Activated CD4-positive, CD25-positive, alpha-beta regulatory T cell treated with anti-CD3 and anti-CD28 coated beads, Interleukin-2, amount 50 U/mL, for 72 hours (primary cell): ENCODE data around the gene SV2C.

Experiments
- DNase-seq: peaks from one replicate; pipeline ENCODE4 v3.0.0; 2021

SV2C gene

GRCh38 chr5:76165711-76166374 lies 82.7 kb downstream of the SV2C start:
- no peak for DNase-seq

- no peak for DNase-seq
These were observed 83.8 kb downstream of the SV2C start for GRCh38 chr5:76166886-76167576.

GRCh38 chr5:76169146-76169905 lies 86.1 kb downstream of the SV2C start:
- no peak for DNase-seq

GRCh38 chr5:76174101-76174500 lies 90.9 kb downstream of the SV2C start:
- no peak for DNase-seq

- DNase-seq: peak; percentile 55
These were observed 92.0 kb downstream of the SV2C start for GRCh38 chr5:76175051-76175666.

- no peak for DNase-seq
These were observed 92.7 kb downstream of the SV2C start for GRCh38 chr5:76175821-76176403.

- DNase-seq: no peak
These were observed 94.8 kb downstream of the SV2C start for GRCh38 chr5:76177978-76178377.

GRCh38 chr5:76178913-76179312 lies 95.7 kb downstream of the SV2C start:
- DNase-seq: no peak

- no peak for DNase-seq
These were observed 97.9 kb downstream of the SV2C start for GRCh38 chr5:76180814-76181805.

GRCh38 chr5:76187386-76187785 lies 104.2 kb downstream of the SV2C start:
- DNase-seq: no peak

GRCh38 chr5:76190356-76190755 lies 107.2 kb downstream of the SV2C start:
- DNase-seq: no peak

GRCh38 chr5:76192837-76193236 lies 109.7 kb downstream of the SV2C start:
- no peak for DNase-seq

GRCh38 chr5:76193635-76194034 lies 110.5 kb downstream of the SV2C start:
- DNase-seq: no peak

GRCh38 chr5:76194340-76194739 lies 111.2 kb downstream of the SV2C start:
- no peak for DNase-seq

GRCh38 chr5:76196457-76196856 lies 113.3 kb downstream of the SV2C start:
- no peak for DNase-seq

GRCh38 chr5:76196886-76197489 lies 113.8 kb downstream of the SV2C start:
- DNase-seq: no peak

- DNase-seq: no peak
These were observed 114.5 kb downstream of the SV2C start for GRCh38 chr5:76197726-76198125.

GRCh38 chr5:76199336-76200318 lies 116.4 kb downstream of the SV2C start:
- no peak for DNase-seq

- DNase-seq: no peak
These were observed 119.0 kb downstream of the SV2C start for GRCh38 chr5:76202182-76202581.

- DNase-seq: no peak
These were observed 121.0 kb downstream of the SV2C start for GRCh38 chr5:76204191-76204590.
